Measurements from ENCODE around the gene RHD.
A peak's percentile ranks its signal among the peaks of the same experiment; 100 is the strongest.
"Not testable (repeated sequence)": the region's sequence is repeated elsewhere in the genome, so short reads cannot be mapped to it uniquely, and the experiment has no call there.

The RHD gene

GRCh38 chr1:25309486-25309885, 37.2 kb downstream of the RHD start:
- not testable (repeated sequence) for DNase-seq

- not testable (repeated sequence) for DNase-seq
Observed at GRCh38 chr1:25312806-25313470, 40.6 kb downstream of the RHD start.

- not testable (repeated sequence) for DNase-seq
Observed at GRCh38 chr1:25320314-25320938, 48.1 kb downstream of the RHD start.

GRCh38 chr1:25322127-25322526, 49.8 kb downstream of the RHD start:
- not testable (repeated sequence) for DNase-seq

GRCh38 chr1:25324407-25324806, 52.1 kb downstream of the RHD start:
- DNase-seq, result not testable (repeated sequence)

GRCh38 chr1:25327864-25328790, 55.8 kb downstream of the RHD start:
- not testable (repeated sequence) for DNase-seq

- DNase-seq, result not testable (repeated sequence)
Observed at GRCh38 chr1:25328791-25329185, 56.5 kb downstream of the RHD start.

- DNase-seq, result not testable (repeated sequence)
Observed at GRCh38 chr1:25329336-25329735, 57.0 kb downstream of the RHD start.

- peak; percentile 34 for DNase-seq
Observed at GRCh38 chr1:25329950-25330349, 57.6 kb downstream of the RHD start.

GRCh38 chr1:25336922-25337354, 64.6 kb downstream of the RHD start:
- peak; percentile 17 for DNase-seq

- peak; percentile 16 for DNase-seq
Observed at GRCh38 chr1:25337483-25338187, 65.3 kb downstream of the RHD start.

GRCh38 chr1:25338188-25338981, 66.1 kb downstream of the RHD start, which contains the start of gene TMEM50A:
TMEM50A (plus strand) TSS chr1:25338334; CDS start chr1:25340487, 2,153 bp downstream.
- peak; percentile 90 for DNase-seq

- DNase-seq, result no peak
Observed at GRCh38 chr1:25338986-25339385, 66.7 kb downstream of the RHD start.

GRCh38 chr1:25341746-25342145, 69.4 kb downstream of the RHD start:
- no peak for DNase-seq

GRCh38 chr1:25342846-25343245, 70.5 kb downstream of the RHD start:
- no peak for DNase-seq

- no peak for DNase-seq
Observed at GRCh38 chr1:25343872-25344271, 71.6 kb downstream of the RHD start.

GRCh38 chr1:25347556-25347955, 75.2 kb downstream of the RHD start:
- no peak for DNase-seq

- DNase-seq, result no peak
Observed at GRCh38 chr1:25349606-25350005, 77.3 kb downstream of the RHD start.

- no peak for DNase-seq
Observed at GRCh38 chr1:25355841-25356395, 83.6 kb downstream of the RHD start.

- DNase-seq, result no peak
Observed at GRCh38 chr1:25356441-25356840, 84.1 kb downstream of the RHD start.

- no peak for DNase-seq
Observed at GRCh38 chr1:25356848-25357247, 84.5 kb downstream of the RHD start.

Data from CD4-positive, alpha-beta T cell treated with Interferon gamma for 1 hour (primary cell).